SU-DHL-6 (cell line): ENCODE results near the gene PPFIBP2.

Experiments
- H2AFZ ChIP-seq: fragments of 200-600 bp; sonication (generic); 2 replicates; pipeline ENCODE4 v1.6.1; 2014; ENCODE audit warnings: low read depth, mild to moderate bottlenecking, moderate library complexity, mixed read lengths, antibody characterized with exemption, low read length; ENCODE audit not compliant: severe bottlenecking
- H3F3A ChIP-seq: fragments of 200-600 bp; shearing (Covaris generic); 2 replicates; pipeline ENCODE4 v1.6.0; 2016; ENCODE audit warnings: antibody characterized with exemption, mild to moderate bottlenecking; ENCODE audit not compliant: insufficient read depth
- H3K27ac ChIP-seq: fragments of 200-600 bp; sonication (generic); 2 replicates; pipeline ENCODE4 v1.5.1; 2016; ENCODE audit warnings: low read depth, mild to moderate bottlenecking, low read length, moderate library complexity, mixed read lengths
- H3K27me3 ChIP-seq: fragments of 200-600 bp; sonication (generic), shearing (Covaris generic); 2 replicates; pipeline ENCODE4 v1.6.0; 2014; ENCODE audit warnings: mild to moderate bottlenecking, low read length
- H3K36me3 ChIP-seq: fragments of 200-600 bp; sonication (generic); 2 replicates; pipeline ENCODE4 v1.6.1; 2014; ENCODE audit warnings: mild to moderate bottlenecking, low read length, mixed read lengths
- H3K4me2 ChIP-seq: fragments of 300-600, 200-600 bp; shearing (Covaris generic), sonication (generic); 2 replicates; pipeline ENCODE4 v1.6.0; 2014; ENCODE audit warnings: low read length, low read depth, mild to moderate bottlenecking; ENCODE audit not compliant: poor library complexity, severe bottlenecking
- H3K4me3 ChIP-seq: fragments of 200-600 bp; sonication (generic); 2 replicates; pipeline ENCODE4 v1.5.1; 2014; ENCODE audit warnings: antibody characterized with exemption, low read length, mild to moderate bottlenecking, mixed read lengths; ENCODE audit not compliant: insufficient read depth, poor library complexity, severe bottlenecking
- H3K79me2 ChIP-seq: fragments of 200-600 bp; sonication (generic); 2 replicates; pipeline ENCODE4 v1.6.1; 2014; ENCODE audit warnings: mild to moderate bottlenecking, low read length, moderate library complexity; ENCODE audit not compliant: insufficient read depth
- H3K9ac ChIP-seq: fragments of 200-600 bp; sonication (generic); 2 replicates; pipeline ENCODE4 v1.7.0; 2014; ENCODE audit warnings: mild to moderate bottlenecking, low read length
- H3K9me2 ChIP-seq: fragments of 200-600 bp; sonication (generic); replicated peaks from 2 replicates; pipeline ENCODE4 v1.6.1; 2014; ENCODE audit warnings: low read length; ENCODE audit not compliant: insufficient read depth
- H3K9me3 ChIP-seq: fragments of 200-600 bp; sonication (generic); 2 replicates; pipeline ENCODE4 v1.6.1; 2014; ENCODE audit warnings: low read length, mixed read lengths; ENCODE audit not compliant: insufficient read depth
- H4K20me1 ChIP-seq: fragments of 200-600 bp; sonication (generic); 2 replicates; pipeline ENCODE4 v1.6.1; 2014; ENCODE audit warnings: low read depth, mild to moderate bottlenecking, antibody characterized with exemption, low read length, moderate library complexity, mixed read lengths
- EZH2phosphoT487 ChIP-seq: fragments of 200-600 bp; sonication (generic), shearing (Covaris generic); conservative IDR thresholded peaks from 2 replicates; pipeline ENCODE4 v1.6.1; 2018; ENCODE audit warnings: mild to moderate bottlenecking, antibody characterized with exemption, low read length, moderate library complexity, mixed read lengths
- TF ChIP-seq, protein P1 (sequence below): fragments of 200-600 bp; sonication (generic); IDR thresholded peaks from one replicate; pipeline ENCODE4 v1.5.1; 2017; ENCODE audit warnings: antibody characterized with exemption, mild to moderate bottlenecking, low read length, moderate library complexity; ENCODE audit not compliant: insufficient read depth, poor library complexity, severe bottlenecking

PPFIBP2 gene

DNA sequence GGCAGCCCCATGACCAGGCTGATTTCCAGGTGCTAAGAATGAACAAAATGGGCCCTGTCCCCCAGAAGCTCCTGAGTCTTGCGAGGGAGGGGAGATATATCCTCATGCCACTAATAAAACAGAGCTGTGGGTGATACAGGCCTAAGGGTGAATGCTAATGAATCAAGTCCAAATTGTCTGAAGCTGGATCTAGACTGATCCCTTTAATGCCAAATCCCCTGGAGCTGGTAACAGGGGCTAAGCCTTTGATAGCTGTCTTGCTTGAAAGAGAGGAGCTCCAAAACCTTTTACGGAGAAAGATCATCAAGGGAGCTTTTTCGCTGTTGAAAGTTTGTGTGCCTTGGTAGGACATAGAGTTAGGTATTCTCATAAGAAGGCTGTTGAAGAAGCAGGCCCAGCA, 79.7 kb downstream of the PPFIBP2 start:
- no peak overlapping the region for H3K4me2 ChIP-seq
- H4K20me1 ChIP-seq: no peaks in the 10 kb centered on the region
- TF ChIP-seq EZH2phosphoT487: no peak
- TF ChIP-seq, protein P1, sequence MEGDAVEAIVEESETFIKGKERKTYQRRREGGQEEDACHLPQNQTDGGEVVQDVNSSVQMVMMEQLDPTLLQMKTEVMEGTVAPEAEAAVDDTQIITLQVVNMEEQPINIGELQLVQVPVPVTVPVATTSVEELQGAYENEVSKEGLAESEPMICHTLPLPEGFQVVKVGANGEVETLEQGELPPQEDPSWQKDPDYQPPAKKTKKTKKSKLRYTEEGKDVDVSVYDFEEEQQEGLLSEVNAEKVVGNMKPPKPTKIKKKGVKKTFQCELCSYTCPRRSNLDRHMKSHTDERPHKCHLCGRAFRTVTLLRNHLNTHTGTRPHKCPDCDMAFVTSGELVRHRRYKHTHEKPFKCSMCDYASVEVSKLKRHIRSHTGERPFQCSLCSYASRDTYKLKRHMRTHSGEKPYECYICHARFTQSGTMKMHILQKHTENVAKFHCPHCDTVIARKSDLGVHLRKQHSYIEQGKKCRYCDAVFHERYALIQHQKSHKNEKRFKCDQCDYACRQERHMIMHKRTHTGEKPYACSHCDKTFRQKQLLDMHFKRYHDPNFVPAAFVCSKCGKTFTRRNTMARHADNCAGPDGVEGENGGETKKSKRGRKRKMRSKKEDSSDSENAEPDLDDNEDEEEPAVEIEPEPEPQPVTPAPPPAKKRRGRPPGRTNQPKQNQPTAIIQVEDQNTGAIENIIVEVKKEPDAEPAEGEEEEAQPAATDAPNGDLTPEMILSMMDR: no peak
- no peaks in the 10 kb centered on the region for H3K27me3 ChIP-seq
- no peaks in the 10 kb centered on the region for H3K36me3 ChIP-seq
- H3K27ac ChIP-seq: no peak overlapping the region
- H3F3A ChIP-seq: no peaks in the 10 kb centered on the region
- H3K79me2 ChIP-seq: no peaks in the 10 kb centered on the region
- no peaks in the 10 kb centered on the region for H3K9me2 ChIP-seq
- H3K4me3 ChIP-seq: no peak overlapping the region
- H3K9ac ChIP-seq: no peak overlapping the region
- no peak overlapping the region for H2AFZ ChIP-seq
- no peaks in the 10 kb centered on the region for H3K9me3 ChIP-seq

DNA sequence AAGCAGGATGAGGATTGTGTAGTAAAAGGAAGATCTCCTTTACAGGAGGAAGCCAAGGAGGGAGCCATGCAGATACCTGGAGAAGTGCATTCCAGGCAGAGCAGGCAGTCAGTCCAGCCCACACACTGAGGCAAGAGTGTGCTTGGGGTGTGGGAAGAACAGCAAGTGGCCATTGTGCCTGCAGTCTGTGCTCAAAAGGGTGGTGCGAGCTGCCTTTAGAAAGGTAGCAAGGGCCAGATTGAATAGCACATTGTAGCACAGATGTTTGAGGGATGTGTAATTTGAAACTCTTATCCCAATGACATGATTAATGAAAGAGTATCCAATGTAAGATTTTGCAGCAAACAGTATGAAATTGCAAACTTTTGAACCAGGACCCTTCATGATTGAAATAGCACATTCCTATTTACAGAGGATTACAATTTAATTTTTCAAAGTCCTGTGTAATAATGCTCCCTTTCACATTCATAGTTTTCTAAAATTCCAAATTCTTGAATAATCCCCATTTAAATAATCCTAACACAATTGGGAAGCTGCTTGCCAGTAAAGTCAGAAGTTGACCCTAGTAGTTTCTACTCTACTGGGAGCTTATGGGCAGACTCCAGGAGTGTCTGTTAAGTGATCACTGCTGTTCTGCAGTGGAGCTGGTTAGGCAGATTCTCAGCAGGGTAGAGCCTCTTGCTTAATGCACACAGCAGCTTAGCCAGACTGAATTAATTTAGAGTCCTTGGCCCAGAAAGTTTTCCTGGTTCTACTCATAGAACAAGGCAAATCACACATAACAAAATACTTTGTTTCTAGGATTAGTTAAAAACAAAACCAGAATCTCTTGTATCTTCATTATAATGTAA, 81.4 kb downstream of the PPFIBP2 start:
- Histone ChIP-seq H3K27ac (no peak overlapping the region), H3K79me2 (no peaks in the 10 kb centered on the region), H3F3A (no peaks in the 10 kb centered on the region)

DNA sequence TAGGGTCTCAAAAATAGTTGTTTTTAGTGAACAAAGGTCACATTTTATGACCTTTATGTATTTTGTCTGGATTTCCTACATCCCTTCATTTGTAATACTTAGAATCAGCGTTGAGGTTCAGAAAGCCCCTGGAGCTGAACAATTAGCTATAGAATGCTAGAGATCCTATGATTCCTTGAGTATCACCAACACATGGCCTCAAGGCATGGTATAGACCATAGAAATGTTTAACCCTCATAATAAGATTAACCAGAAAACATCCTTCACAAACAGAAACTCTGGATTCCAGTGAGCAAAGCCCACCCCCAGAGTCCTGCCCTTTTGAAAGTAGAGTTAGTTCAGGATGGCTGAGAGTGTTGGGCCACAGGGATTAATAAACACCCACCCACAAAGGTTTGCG, 82.2 kb downstream of the PPFIBP2 start:
- no peaks in the 10 kb centered on the region for H3K9me2 ChIP-seq
- H4K20me1 ChIP-seq: no peaks in the 10 kb centered on the region
- no peak overlapping the region for H3K4me3 ChIP-seq
- H3K79me2 ChIP-seq: no peaks in the 10 kb centered on the region
- H3K9me3 ChIP-seq: no peaks in the 10 kb centered on the region
- no peak overlapping the region for H2AFZ ChIP-seq
- H3K4me2 ChIP-seq: no peak overlapping the region
- H3F3A ChIP-seq: no peaks in the 10 kb centered on the region
- H3K9ac ChIP-seq: no peak overlapping the region
- H3K27me3 ChIP-seq: no peaks in the 10 kb centered on the region
- H3K36me3 ChIP-seq: no peaks in the 10 kb centered on the region
- H3K27ac ChIP-seq: no peak overlapping the region
- TF ChIP-seq EZH2phosphoT487: no peak
- TF ChIP-seq, protein P1: no peak

More for the DNA sequence above, 81.4 kb downstream of the PPFIBP2 start:
- TF ChIP-seq EZH2phosphoT487: no peak
- TF ChIP-seq, protein P1: no peak
- no peaks in the 10 kb centered on the region for H3K9me3 ChIP-seq
- H3K9me2 ChIP-seq: no peaks in the 10 kb centered on the region
- no peak overlapping the region for H3K9ac ChIP-seq
- no peaks in the 10 kb centered on the region for H3K36me3 ChIP-seq
- no peaks in the 10 kb centered on the region for H4K20me1 ChIP-seq
- no peak overlapping the region for H3K4me2 ChIP-seq
- H2AFZ ChIP-seq: no peak overlapping the region
- no peak overlapping the region for H3K4me3 ChIP-seq
- no peaks in the 10 kb centered on the region for H3K27me3 ChIP-seq
